Naive thymus-derived CD4-positive, alpha-beta T cell (primary cell): ENCODE results near the gene SRPK2. TPM values are rescaled to one million over a fixed set of nuclear protein-coding genes. Genes with fewer than 3 reads are reported as not detected.

Experiments used
- ATAC-seq: fragments of 150-1000 bp; cut with Tn5 transposase; 2 replicates; pipeline ENCODE4 v1.10.0; 2021; ENCODE audit warnings: mild to moderate bottlenecking, moderate library complexity
- CTCF ChIA-PET: fragments of 350-600 bp; sonication (Branson Sonifier 250); formaldehyde crosslinking; loops from one replicate; lab custom pipeline; 2021; ENCODE audit warnings: antibody characterized with exemption; lab: Charles Lee
- POLR2A ChIA-PET: fragments of 350-600 bp; sonication (Branson Sonifier 250); formaldehyde crosslinking; loops from one replicate; lab custom pipeline; 2021; ENCODE audit warnings: antibody characterized with exemption, inconsistent platforms; lab: Charles Lee
- DNase-seq, 9 donors: peaks; one replicate each; pipeline versions ENCODE4 v3.0.0 to v3.0.0-alpha.2; 2020 to 2022; ENCODE audit warnings: mixed read lengths in 1 of 9
- H3K27ac ChIP-seq: one replicate; pipeline ENCODE4 v1.7.0; 2013; ENCODE audit warnings: mild to moderate bottlenecking, low read depth, low read length, moderate library complexity
- H3K27me3 ChIP-seq, 2 donors: one replicate each; pipeline ENCODE4 v1.7.0; 2013; ENCODE audit warnings: low read length in 2 of 2, mild to moderate bottlenecking in 2 of 2, moderate library complexity in 2 of 2; ENCODE audit not compliant: control insufficient read depth in 2 of 2, insufficient read depth in 2 of 2
- H3K36me3 ChIP-seq, 3 experiments: 1 replicate in 2 of 3; 2 replicates in 1 of 3; pipeline ENCODE4 v1.7.0; 2013; ENCODE audit warnings: low read length in 3 of 3, mild to moderate bottlenecking in 3 of 3, moderate library complexity in 1 of 3; ENCODE audit not compliant: insufficient read depth in 3 of 3, control insufficient read depth in 2 of 3
- H3K4me1 ChIP-seq, 2 donors: one replicate each; pipeline ENCODE4 v1.7.0; 2013; ENCODE audit warnings: low read length in 2 of 2, mild to moderate bottlenecking in 2 of 2, moderate library complexity in 1 of 2; ENCODE audit not compliant: control insufficient read depth in 2 of 2, insufficient read depth in 2 of 2
- H3K4me3 ChIP-seq: 2 replicates; pipeline ENCODE4 v1.7.0; 2013; ENCODE audit warnings: mild to moderate bottlenecking, low read length
- H3K9me3 ChIP-seq, 3 experiments: 1 replicate in 2 of 3; 2 replicates in 1 of 3; pipeline ENCODE4 v1.7.0; 2013; ENCODE audit warnings: low read length in 3 of 3; ENCODE audit not compliant: control insufficient read depth in 2 of 3
- H3K27ac Mint-ChIP-seq, 9 donors: one replicate each; pipeline ENCODE4 v1.8.0; 2020 to 2022; ENCODE audit warnings: mixed read lengths in 9 of 9, mild to moderate bottlenecking in 8 of 9, moderate library complexity in 5 of 9, inconsistent platforms in 2 of 9
- H3K27me3 Mint-ChIP-seq, 5 donors: one replicate each; pipeline ENCODE4 v1.8.0; 2021 to 2022; ENCODE audit warnings: mixed read lengths in 5 of 5, mild to moderate bottlenecking in 1 of 5
- H3K36me3 Mint-ChIP-seq, 5 donors: one replicate each; pipeline ENCODE4 v1.8.0; 2020 to 2022; ENCODE audit warnings: mixed read lengths in 5 of 5, mild to moderate bottlenecking in 3 of 5, inconsistent platforms in 1 of 5
- H3K4me1 Mint-ChIP-seq, 7 donors: one replicate each; pipeline ENCODE4 v1.8.0; 2020 to 2022; ENCODE audit warnings: mixed read lengths in 7 of 7, mild to moderate bottlenecking in 3 of 7, inconsistent platforms in 1 of 7
- H3K4me3 Mint-ChIP-seq, 10 donors: one replicate each; pipeline ENCODE4 v1.8.0; 2020 to 2022; ENCODE audit warnings: mild to moderate bottlenecking in 10 of 10, mixed read lengths in 10 of 10, moderate library complexity in 6 of 10, inconsistent platforms in 2 of 10
- H3K9me3 Mint-ChIP-seq, 11 donors: one replicate each; pipeline ENCODE4 v1.8.0; 2020 to 2022; ENCODE audit warnings: mixed read lengths in 11 of 11, mild to moderate bottlenecking in 4 of 11, inconsistent platforms in 1 of 11, moderate library complexity in 1 of 11
- intact Hi-C, 2 donors: fragments of 100-400 bp; cut with micrococcal nuclease; formaldehyde crosslinking; loops; one replicate each; pipeline ENCODE4 v1.15.1; 2023
- polyA plus RNA-seq, 2 donors: library from polyadenylated mRNA; unstranded; fragments of 300-500 nt; fragmentation: Illumina TruSeq; gene quantifications; one replicate each; pipeline ENCODE4 v1.2.3, GENCODE V29; 2021
- total RNA-seq, 6 experiments: library from RNA in 5 of 6; stranded (reverse) in 5 of 6; gene quantifications; 1 replicate in 5 of 6; 2 replicates in 1 of 6; pipeline ENCODE4 v1.2.3 and lab custom pipeline; 2021 to 2026

SRPK2 gene
- total and polyA plus RNA-seq, 7 experiments from 2014 or later, result 40.2 to 56.7 (median 46.8) TPM

DNA sequence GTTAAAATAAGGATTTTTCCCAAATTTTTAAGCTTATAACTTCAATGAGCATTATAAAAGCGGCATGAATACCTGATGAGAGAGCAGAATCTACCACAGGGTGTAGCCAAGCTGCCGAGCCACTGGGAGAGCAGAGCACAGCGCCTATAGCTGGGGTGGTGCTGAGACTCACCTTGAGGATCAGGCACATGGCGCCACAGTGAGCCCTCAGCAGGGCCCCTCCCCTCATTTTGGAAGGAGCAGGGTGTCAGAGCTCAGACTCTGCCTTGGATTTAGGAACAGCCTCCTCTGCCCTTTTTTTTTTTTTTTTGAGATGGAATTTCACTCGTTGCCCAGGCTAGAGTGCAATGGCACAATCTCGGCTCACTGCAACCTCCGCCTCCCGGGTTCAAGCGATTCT lies 118.6 kb downstream of the SRPK2 start:
- peak overlapping the region in 7 of 9 donors; percentile 5 to 91 (median 84) for H3K27ac Mint-ChIP-seq
- ATAC-seq (peak; percentile 46), DNase-seq (peak in 1 of 9 donors; percentile 17)
- peaks cover 0 to 4% (median 0%) of the 10 kb centered on the region in 5 donors for H3K36me3 Mint-ChIP-seq
- H3K9me3 ChIP-seq, result no peaks in the 10 kb centered on the region
- H3K27ac ChIP-seq, result peak overlapping the region; percentile 69
- H3K4me1 Mint-ChIP-seq, result peaks cover 30 to 75% (median 68%) of the 10 kb centered on the region in 7 donors
- CTCF ChIA-PET, result interaction anchor here (0.8 kb wide), 1 partner anchor 289 kb away, joined by 3 read pairs; no protein-coding TSS in a partner anchor
- no peaks in the 10 kb centered on the region for H3K9me3 Mint-ChIP-seq
- no peaks in the 10 kb centered on the region for H3K36me3 ChIP-seq
- POLR2A ChIA-PET, result interaction anchor here (1.2 kb wide), 1 partner anchor 9 kb away, joined by 3 read pairs; no protein-coding TSS in a partner anchor
- peak overlapping the region; percentile 51 for H3K4me3 ChIP-seq
- H3K27me3 ChIP-seq, result no peaks in the 10 kb centered on the region
- intact Hi-C loops, result no loop called here
- H3K4me1 ChIP-seq, result peaks cover 13 to 25% of the 10 kb centered on the region in 2 donors
- H3K27me3 Mint-ChIP-seq, result no peaks in the 10 kb centered on the region
- peak overlapping the region in 9 of 10 donors; percentile 85 to 100 (median 96) for H3K4me3 Mint-ChIP-seq

DNA sequence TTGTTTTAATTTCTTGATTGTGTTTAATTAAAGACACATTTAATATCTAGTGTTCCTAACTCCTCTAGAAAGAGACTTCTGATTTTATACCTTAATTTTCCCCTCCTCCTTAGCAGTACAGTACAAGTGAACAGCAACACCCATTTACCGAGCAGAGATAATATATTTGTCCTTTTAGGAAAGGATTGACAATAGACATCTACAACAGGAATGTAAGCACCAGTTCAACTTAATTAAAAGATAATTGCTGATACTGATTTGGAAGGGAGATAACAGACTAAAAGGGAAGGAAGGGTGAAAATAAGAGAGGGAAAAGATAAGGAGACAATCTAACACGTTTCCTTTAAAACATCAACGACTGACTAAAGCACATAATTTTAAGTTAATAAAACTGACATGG lies 119.3 kb downstream of the SRPK2 start:
- Mint-ChIP-seq H3K4me1 (peaks cover 34 to 82% (median 71%) of the 10 kb centered on the region in 7 donors), H3K36me3 (peaks cover 0 to 2% (median 0%) of the 10 kb centered on the region in 5 donors), H3K27ac (peak overlapping the region; percentile 81 to 96 (median 91)), H3K4me3 (peak overlapping the region; percentile 85 to 100 (median 94)), H3K9me3 (no peaks in the 10 kb centered on the region), H3K27me3 (no peaks in the 10 kb centered on the region)
- H3K27ac ChIP-seq, result peak overlapping the region; percentile 69
- intact Hi-C loops, result loop anchor here (1.0 to 5.0 kb wide), 11 partner anchors 29 to 1061 kb away; partner anchors contain the start of genes KMT2E (in 1 of the 2), ORC5 (in 1 of the 2) and RINT1 (in 1 of the 2)
- ATAC-seq (peak; percentile 53), DNase-seq (peak in 4 of 9 donors; percentile 22 to 28 (median 24))
- peaks cover 13 to 25% of the 10 kb centered on the region in 2 donors for H3K4me1 ChIP-seq
- POLR2A ChIA-PET, result interaction anchor here (0.5 to 1.4 kb wide), 4 partner anchors 10 to 79 kb away, joined by 3 to 7 read pairs (median 3); no protein-coding TSS in a partner anchor
- H3K9me3 ChIP-seq, result no peaks in the 10 kb centered on the region
- CTCF ChIA-PET, result interaction anchor here (0.8 kb wide), 1 partner anchor 288 kb away, joined by 3 read pairs; no protein-coding TSS in a partner anchor
- no peaks in the 10 kb centered on the region for H3K27me3 ChIP-seq
- peak overlapping the region; percentile 51 for H3K4me3 ChIP-seq
- H3K36me3 ChIP-seq, result no peaks in the 10 kb centered on the region

- peak overlapping the region; percentile 69 for H3K27ac ChIP-seq
- H3K36me3 ChIP-seq, result no peaks in the 10 kb centered on the region
- H3K27me3 ChIP-seq, result no peaks in the 10 kb centered on the region
- ATAC-seq (peak; percentile 83), DNase-seq (peak in 6 of 9 donors; percentile 30 to 58 (median 46))
- Mint-ChIP-seq H3K36me3 (peaks cover 0 to 2% (median 0%) of the 10 kb centered on the region in 5 donors), H3K9me3 (no peaks in the 10 kb centered on the region), H3K27me3 (no peaks in the 10 kb centered on the region), H3K4me1 (peaks cover 34 to 84% (median 71%) of the 10 kb centered on the region in 7 donors), H3K27ac (peak overlapping the region; percentile 81 to 96 (median 91)), H3K4me3 (peak overlapping the region; percentile 85 to 100 (median 94))
- intact Hi-C loops, result loop anchor here (1.0 to 5.0 kb wide), 11 partner anchors 30 to 1060 kb away; partner anchors contain the start of genes KMT2E (in 1 of the 2), ORC5 (in 1 of the 2) and RINT1 (in 1 of the 2)
- H3K4me1 ChIP-seq, result peaks cover 13 to 25% of the 10 kb centered on the region in 2 donors
- no peaks in the 10 kb centered on the region for H3K9me3 ChIP-seq
- peak overlapping the region; percentile 51 for H3K4me3 ChIP-seq
- ChIA-PET POLR2A (interaction anchor here (0.5 to 1.4 kb wide), 5 partner anchors 30 to 285 kb away, joined by 3 to 7 read pairs (median 4); no protein-coding TSS in a partner anchor), CTCF (no interaction called here)
Observed at GRCh38 chr7:105268511-105269392, 120.0 kb downstream of the SRPK2 start.

DNA sequence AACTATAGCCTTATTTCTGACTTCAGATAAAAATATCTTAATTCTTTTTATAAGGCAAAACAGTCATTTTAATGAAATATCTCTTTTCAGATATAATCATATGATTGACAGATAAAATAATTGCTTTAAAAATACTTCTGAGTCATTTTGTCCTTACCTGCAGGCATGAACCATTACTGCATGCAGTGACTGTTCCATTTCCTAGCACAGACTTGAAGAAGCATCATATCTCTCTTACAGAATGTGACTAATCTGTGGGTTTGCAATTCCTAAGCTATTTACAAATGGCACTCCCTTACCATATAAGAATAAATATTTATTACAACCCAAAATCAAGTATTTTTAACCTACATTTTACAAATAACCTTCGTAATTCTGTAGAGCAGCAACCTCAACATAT lies 120.7 kb downstream of the SRPK2 start:
- Histone ChIP-seq H3K27ac (peak overlapping the region; percentile 69), H3K4me1 (peaks cover 13 to 25% of the 10 kb centered on the region in 2 donors), H3K9me3 (no peaks in the 10 kb centered on the region), H3K4me3 (peak overlapping the region; percentile 51), H3K27me3 (no peaks in the 10 kb centered on the region), H3K36me3 (no peaks in the 10 kb centered on the region)
- POLR2A ChIA-PET, result interaction anchor here (1.1 to 1.4 kb wide), 2 partner anchors 80 to 284 kb away, joined by 4 to 7 read pairs; no protein-coding TSS in a partner anchor
- intact Hi-C loops, result loop anchor here (2.0 to 5.0 kb wide), 8 partner anchors 31 to 1059 kb away; partner anchors contain the start of genes KMT2E (in 1 of the 2), ORC5 (in 1 of the 2) and RINT1 (in 1 of the 2)
- peaks cover 34 to 84% (median 74%) of the 10 kb centered on the region in 7 donors for H3K4me1 Mint-ChIP-seq
- ATAC-seq (peak; percentile 42), DNase-seq (peak in 2 of 9 donors; percentile 12 to 13)
- H3K36me3 Mint-ChIP-seq, result peaks cover 0 to 2% (median 0%) of the 10 kb centered on the region in 5 donors
- no peaks in the 10 kb centered on the region for H3K9me3 Mint-ChIP-seq
- no peaks in the 10 kb centered on the region for H3K27me3 Mint-ChIP-seq
- H3K4me3 Mint-ChIP-seq, result peak overlapping the region; percentile 85 to 100 (median 94)
- peak overlapping the region in 8 of 9 donors; percentile 82 to 96 (median 90) for H3K27ac Mint-ChIP-seq
- CTCF ChIA-PET, result no interaction called here

DNA sequence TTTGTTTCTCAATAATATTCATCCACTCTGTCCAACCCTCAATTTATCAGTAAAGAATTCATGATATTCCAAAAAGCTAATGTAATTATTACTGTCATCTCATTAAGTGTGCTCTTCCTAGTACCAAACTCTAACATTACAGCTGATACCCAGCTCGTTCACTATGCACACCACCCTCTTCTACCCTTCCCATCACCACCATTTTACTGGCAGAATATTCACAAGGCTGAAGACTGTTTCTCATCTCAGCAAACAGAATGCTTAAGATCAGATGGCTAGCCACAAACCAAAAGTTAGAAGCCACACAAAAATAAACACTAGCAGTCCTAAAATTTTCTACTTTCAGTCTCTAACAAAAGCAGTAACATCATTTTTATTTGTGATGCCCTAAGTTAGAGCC lies 121.5 kb downstream of the SRPK2 start:
- ChIA-PET POLR2A (no interaction called here), CTCF (interaction anchor here (0.7 to 0.9 kb wide), 2 partner anchors 30 to 289 kb away, joined by 3 read pairs; no protein-coding TSS in a partner anchor)
- ATAC-seq, result peak; percentile 20
- peaks cover 0 to 4% (median 0%) of the 10 kb centered on the region in 5 donors for H3K36me3 Mint-ChIP-seq
- no peak for DNase-seq
- intact Hi-C loops, result loop anchor here (5.0 kb wide), 2 partner anchors 60 to 265 kb away; partner anchors contain the start of gene RINT1 (in 1 of the 2)
- Histone ChIP-seq H3K27me3 (no peaks in the 10 kb centered on the region), H3K4me1 (peaks cover 13 to 25% of the 10 kb centered on the region in 2 donors), H3K27ac (peak overlapping the region; percentile 69), H3K4me3 (peak overlapping the region; percentile 8), H3K9me3 (no peaks in the 10 kb centered on the region), H3K36me3 (no peaks in the 10 kb centered on the region)
- H3K4me3 Mint-ChIP-seq, result peak overlapping the region; percentile 70 to 97 (median 85)
- H3K27me3 Mint-ChIP-seq, result no peaks in the 10 kb centered on the region
- peak overlapping the region in 8 of 9 donors; percentile 17 to 88 (median 39) for H3K27ac Mint-ChIP-seq
- no peaks in the 10 kb centered on the region for H3K9me3 Mint-ChIP-seq
- peaks cover 34 to 83% (median 74%) of the 10 kb centered on the region in 7 donors for H3K4me1 Mint-ChIP-seq

GRCh38 chr7:105264707-105265106 lies 124.0 kb downstream of the SRPK2 start:
- Histone ChIP-seq H3K4me1 (peaks cover 13 to 25% of the 10 kb centered on the region in 2 donors), H3K27ac (no peak overlapping the region), H3K4me3 (no peak overlapping the region), H3K9me3 (no peaks in the 10 kb centered on the region), H3K27me3 (no peaks in the 10 kb centered on the region), H3K36me3 (no peaks in the 10 kb centered on the region)
- intact Hi-C loops, result loop anchor here (5.0 kb wide), 2 partner anchors 57 to 268 kb away; partner anchors contain the start of gene RINT1 (in 1 of the 2)
- Mint-ChIP-seq H3K36me3 (peaks cover 0 to 16% (median 14%) of the 10 kb centered on the region in 5 donors), H3K27ac (peak overlapping the region in 1 of 9 donors; percentile 5), H3K9me3 (peaks cover 0 to 13% (median 4%) of the 10 kb centered on the region in 11 donors), H3K4me1 (peaks cover 23 to 73% (median 62%) of the 10 kb centered on the region in 7 donors), H3K27me3 (no peaks in the 10 kb centered on the region), H3K4me3 (peak overlapping the region in 1 of 10 donors; percentile 51)
- CTCF ChIA-PET, result no interaction called here
- DNase-seq, result no peak
- POLR2A ChIA-PET, result interaction anchor here (0.7 kb wide), 1 partner anchor 116 kb away, joined by 3 read pairs; no protein-coding TSS in a partner anchor
- no peak for ATAC-seq
